ENCODE results near the gene SERPINB8. TPM values are rescaled to one million over a fixed set of nuclear protein-coding genes. Genes with fewer than 3 reads are reported as not detected.
A peak's percentile ranks its signal among the peaks of the same experiment; 100 is the strongest.

The SERPINB8 gene
- total and polyA plus RNA-seq, 2 donors (not counting 1 experiment from before 2014, with no cell fraction given), result 9.7 to 21.0 TPM

DNA sequence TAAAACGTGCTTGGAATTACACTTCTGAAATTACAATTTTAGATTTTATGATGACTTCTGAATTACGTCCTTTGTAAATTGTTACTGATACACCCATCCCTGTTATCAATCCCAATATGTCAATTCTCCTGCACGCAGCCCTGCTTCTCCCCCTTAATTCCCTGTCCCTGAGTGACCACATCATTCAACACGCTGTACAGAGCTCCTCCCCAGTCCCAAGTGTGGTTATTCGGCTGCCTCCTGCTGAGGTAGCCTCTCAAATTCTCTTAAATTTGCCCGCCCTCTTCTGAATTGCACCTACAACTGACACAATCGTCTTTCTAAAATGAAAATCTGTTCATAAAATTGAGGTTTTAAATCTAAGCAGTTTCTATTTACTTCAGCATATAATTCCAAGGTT, 10.1 kb downstream of the SERPINB8 start:
- no peak for DNase-seq (ENCODE audit: low read depth in 2 of 2)
- no peaks in the 10 kb centered on the region for H4K20me1 ChIP-seq (ENCODE audit: control insufficient read depth, extremely low read depth, insufficient read depth, low read length)
- H3K27ac ChIP-seq (ENCODE audit: insufficient read depth, low read length), result peak overlapping the region; percentile 58
- peak overlapping the region; percentile 46 to 58 (median 54) for H3K4me3 ChIP-seq (replicated peaks in 1 of 4; ENCODE audit: control extremely low read depth in 1 of 4, insufficient read depth in 1 of 4, low read depth in 3 of 4, low read length in 4 of 4)
- H3K79me2 ChIP-seq (ENCODE audit: control insufficient read depth, insufficient read depth, low read length), result peaks cover 7% of the 10 kb centered on the region
- no peak for TF ChIP-seq CTCF (conservative IDR thresholded peaks at IDR 0.05 in 1 of 2, IDR thresholded peaks at IDR 0.05 in 1 of 2; ENCODE audit: low read depth in 1 of 2, low read length in 2 of 2)
- H3K9me3 ChIP-seq (ENCODE audit: control insufficient read depth, insufficient read depth, low read depth, low read length), result no peaks in the 10 kb centered on the region
- H3K4me1 ChIP-seq (ENCODE audit: control insufficient read depth, extremely low read depth, insufficient read depth, low read length), result peaks cover 3% of the 10 kb centered on the region
- peaks cover 5% of the 10 kb centered on the region for H3K36me3 ChIP-seq (ENCODE audit: control insufficient read depth, insufficient read depth, low read length)
- peak overlapping the region; percentile 71 for H2AFZ ChIP-seq (ENCODE audit: low read length)
- H3K4me2 ChIP-seq (ENCODE audit: extremely low read depth, insufficient read depth, low read length), result peak overlapping the region; percentile 95
- peak overlapping the region; percentile 32 for H3K9ac ChIP-seq (ENCODE audit: insufficient read depth, low read length)
- H3K27me3 ChIP-seq (ENCODE audit: control insufficient read depth, insufficient read depth, low read length), result no peaks in the 10 kb centered on the region

DNA sequence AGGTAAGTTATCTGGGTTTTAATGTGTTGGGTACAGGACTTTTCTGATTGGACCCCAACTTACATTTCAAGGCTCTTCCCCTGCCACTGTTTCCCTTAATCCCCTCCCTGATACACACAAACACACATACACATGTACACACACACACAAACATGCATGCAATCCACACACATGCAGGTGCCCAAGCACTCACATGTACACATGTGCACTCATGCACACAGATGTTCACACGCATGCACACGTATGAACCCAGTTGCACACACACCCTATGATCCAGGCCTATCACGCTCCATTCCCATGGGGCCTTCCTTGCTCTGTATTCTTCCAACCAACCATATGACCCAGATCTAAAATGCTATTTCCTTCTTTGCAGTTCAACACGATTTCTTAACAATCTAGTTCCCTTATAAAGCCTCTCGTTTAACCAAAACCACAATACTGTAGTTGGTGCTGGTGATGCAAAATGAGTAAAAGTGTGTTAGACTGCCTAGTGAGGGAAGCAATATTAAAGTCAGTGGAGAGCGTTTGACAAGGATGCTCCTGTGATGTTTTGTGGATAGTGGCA, 11.1 kb downstream of the SERPINB8 start:
- TF ChIP-seq CTCF (conservative IDR thresholded peaks at IDR 0.05 in 1 of 2, IDR thresholded peaks at IDR 0.05 in 1 of 2; ENCODE audit: low read depth in 1 of 2, low read length in 2 of 2) (no peak), EZH2 (IDR thresholded peaks at IDR 0.05; ENCODE audit: low read length, missing control alignments) (no peak)
- Histone ChIP-seq H3K4me1 (ENCODE audit: control insufficient read depth, extremely low read depth, insufficient read depth, low read length) (peaks cover 3% of the 10 kb centered on the region), H3K27ac (ENCODE audit: insufficient read depth, low read length) (no peak overlapping the region), H3K4me3 (replicated peaks in 1 of 4; ENCODE audit: control extremely low read depth in 1 of 4, insufficient read depth in 1 of 4, low read depth in 3 of 4, low read length in 4 of 4) (no peak overlapping the region), H4K20me1 (ENCODE audit: control insufficient read depth, extremely low read depth, insufficient read depth, low read length) (no peaks in the 10 kb centered on the region), H3K27me3 (ENCODE audit: control insufficient read depth, insufficient read depth, low read length) (no peaks in the 10 kb centered on the region), H3K9me3 (ENCODE audit: control insufficient read depth, insufficient read depth, low read depth, low read length) (no peaks in the 10 kb centered on the region), H3K4me2 (ENCODE audit: extremely low read depth, insufficient read depth, low read length) (no peak overlapping the region), H2AFZ (ENCODE audit: low read length) (no peak overlapping the region), H3K79me2 (ENCODE audit: control insufficient read depth, insufficient read depth, low read length) (peaks cover 6% of the 10 kb centered on the region), H3K9ac (ENCODE audit: insufficient read depth, low read length) (no peak overlapping the region), H3K36me3 (ENCODE audit: control insufficient read depth, insufficient read depth, low read length) (peaks cover 5% of the 10 kb centered on the region)
- DNase-seq (ENCODE audit: low read depth in 2 of 2), result no peak

- no peaks in the 10 kb centered on the region for H3K27me3 ChIP-seq (ENCODE audit: control insufficient read depth, insufficient read depth, low read length)
- TF ChIP-seq EZH2 (IDR thresholded peaks at IDR 0.05; ENCODE audit: low read length, missing control alignments), result no peak
- TF ChIP-seq CTCF (conservative IDR thresholded peaks at IDR 0.05 in 1 of 2, IDR thresholded peaks at IDR 0.05 in 1 of 2; ENCODE audit: low read depth in 1 of 2, low read length in 2 of 2), result no peak
- H4K20me1 ChIP-seq (ENCODE audit: control insufficient read depth, extremely low read depth, insufficient read depth, low read length), result no peaks in the 10 kb centered on the region
- H3K4me1 ChIP-seq (ENCODE audit: control insufficient read depth, extremely low read depth, insufficient read depth, low read length), result peaks cover 3% of the 10 kb centered on the region
- peaks cover 6% of the 10 kb centered on the region for H3K79me2 ChIP-seq (ENCODE audit: control insufficient read depth, insufficient read depth, low read length)
- peaks cover 8% of the 10 kb centered on the region for H3K36me3 ChIP-seq (ENCODE audit: control insufficient read depth, insufficient read depth, low read length)
- H2AFZ ChIP-seq (ENCODE audit: low read length), result no peak overlapping the region
- H3K9ac ChIP-seq (ENCODE audit: insufficient read depth, low read length), result no peak overlapping the region
- no peak overlapping the region for H3K4me3 ChIP-seq (replicated peaks in 1 of 4; ENCODE audit: control extremely low read depth in 1 of 4, insufficient read depth in 1 of 4, low read depth in 3 of 4, low read length in 4 of 4)
- DNase-seq (ENCODE audit: low read depth in 2 of 2), result no peak
- no peak overlapping the region for H3K4me2 ChIP-seq (ENCODE audit: extremely low read depth, insufficient read depth, low read length)
- H3K27ac ChIP-seq (ENCODE audit: insufficient read depth, low read length), result no peak overlapping the region
- H3K9me3 ChIP-seq (ENCODE audit: control insufficient read depth, insufficient read depth, low read depth, low read length), result no peaks in the 10 kb centered on the region
These were observed 11.8 kb downstream of the SERPINB8 start for GRCh38 chr18:63981719-63982118.
